NCI-H1436 (cell line): ENCODE data around the gene TMEM119.
"Not testable (repeated sequence)": the region's sequence is repeated elsewhere in the genome, so short reads cannot be mapped to it uniquely, and the experiment has no call there.

Experiments
- DNase-seq: peaks from one replicate; lab custom pipeline; 2025; lab: John Stamatoyannopoulos, UW

TMEM119 gene

DNA sequence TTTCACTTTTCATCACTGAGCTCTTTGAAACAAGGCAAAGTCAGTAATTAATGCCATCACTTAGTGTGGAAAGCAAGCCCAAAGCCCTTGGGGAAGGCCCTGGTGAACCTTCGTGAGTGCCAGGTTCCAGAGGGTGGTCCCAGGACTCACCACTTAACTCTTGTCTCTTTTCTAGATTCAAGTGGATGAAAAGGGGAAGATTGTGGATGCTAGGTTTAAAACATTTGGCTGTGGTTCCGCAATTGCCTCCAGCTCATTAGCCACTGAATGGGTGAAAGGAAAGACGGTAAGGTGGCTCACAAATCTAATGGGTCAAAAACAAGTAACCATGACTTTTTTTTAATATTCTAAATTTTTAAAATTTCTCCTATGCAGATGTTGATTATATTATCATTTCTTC, 32.7 kb downstream of the TMEM119 start:
- no peak for DNase-seq

DNA sequence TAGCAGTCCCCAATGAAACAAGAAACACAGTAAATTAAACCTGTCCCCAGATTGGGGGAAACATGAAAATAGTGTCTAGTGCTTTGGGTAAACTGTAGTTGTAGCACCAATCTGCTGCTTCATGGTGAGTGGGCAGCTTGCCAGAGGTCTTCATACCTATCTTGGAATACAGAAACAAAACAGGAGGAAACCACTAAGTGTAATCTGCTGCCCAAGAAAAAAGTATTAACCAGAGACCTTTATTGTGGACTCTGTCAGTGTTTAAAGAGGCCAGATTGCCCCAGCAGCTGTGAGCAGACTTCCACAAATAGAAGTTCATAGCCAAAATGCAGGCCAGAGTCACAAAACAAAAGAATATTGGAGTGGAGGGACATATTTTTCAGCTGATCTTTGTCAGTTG, 33.2 kb downstream of the TMEM119 start:
- DNase-seq = no peak

DNA sequence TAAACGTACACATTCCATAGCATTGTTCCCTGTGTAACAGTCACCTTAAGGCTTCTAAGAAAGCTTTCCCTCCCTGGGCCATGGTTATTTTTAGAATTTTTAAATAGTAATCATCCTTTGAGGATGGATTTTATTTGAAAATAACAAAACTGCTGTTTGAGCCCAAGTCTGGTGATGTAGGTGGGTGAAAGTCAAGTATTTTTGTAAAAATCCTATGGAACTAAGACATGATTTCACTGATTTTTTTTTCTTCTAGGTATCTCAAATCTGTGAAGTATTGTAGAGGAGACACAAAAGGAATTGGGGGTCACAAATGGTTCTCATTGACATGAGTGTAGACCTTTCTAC, 34.1 kb downstream of the TMEM119 start:
- DNase-seq = no peak

DNA sequence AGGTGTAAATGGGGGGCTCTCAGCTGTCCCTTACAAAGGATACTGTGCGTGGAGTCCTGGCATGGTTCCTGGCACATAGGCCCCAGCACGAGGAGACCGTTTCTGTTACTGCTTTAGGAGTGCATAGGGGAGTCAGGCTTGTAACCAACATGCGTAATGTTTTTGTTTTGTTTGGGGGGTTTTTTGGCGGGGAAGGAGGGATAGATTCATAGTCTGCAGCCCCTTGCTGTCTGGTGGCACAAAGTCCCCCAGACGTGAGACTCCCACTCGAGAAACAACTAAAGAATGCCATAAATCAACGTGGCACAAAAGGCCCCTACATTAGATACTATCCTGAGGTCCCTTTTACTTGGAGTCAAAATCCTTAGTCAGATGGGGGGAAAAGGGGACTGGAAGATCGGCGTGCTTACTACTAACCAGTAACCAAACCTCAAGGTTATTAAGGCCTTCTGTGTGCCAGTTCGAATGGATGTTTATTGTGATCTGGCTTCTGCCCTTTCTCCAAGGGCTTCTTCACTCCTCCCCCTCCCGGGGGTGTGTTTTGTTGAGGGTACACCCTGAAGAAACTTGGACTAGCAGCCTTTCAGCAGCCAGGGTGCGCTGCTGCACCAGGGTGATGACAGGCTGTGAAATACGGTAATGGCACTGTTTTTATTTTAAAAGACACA, 34.6 kb downstream of the TMEM119 start:
- DNase-seq = peak; percentile 79

DNA sequence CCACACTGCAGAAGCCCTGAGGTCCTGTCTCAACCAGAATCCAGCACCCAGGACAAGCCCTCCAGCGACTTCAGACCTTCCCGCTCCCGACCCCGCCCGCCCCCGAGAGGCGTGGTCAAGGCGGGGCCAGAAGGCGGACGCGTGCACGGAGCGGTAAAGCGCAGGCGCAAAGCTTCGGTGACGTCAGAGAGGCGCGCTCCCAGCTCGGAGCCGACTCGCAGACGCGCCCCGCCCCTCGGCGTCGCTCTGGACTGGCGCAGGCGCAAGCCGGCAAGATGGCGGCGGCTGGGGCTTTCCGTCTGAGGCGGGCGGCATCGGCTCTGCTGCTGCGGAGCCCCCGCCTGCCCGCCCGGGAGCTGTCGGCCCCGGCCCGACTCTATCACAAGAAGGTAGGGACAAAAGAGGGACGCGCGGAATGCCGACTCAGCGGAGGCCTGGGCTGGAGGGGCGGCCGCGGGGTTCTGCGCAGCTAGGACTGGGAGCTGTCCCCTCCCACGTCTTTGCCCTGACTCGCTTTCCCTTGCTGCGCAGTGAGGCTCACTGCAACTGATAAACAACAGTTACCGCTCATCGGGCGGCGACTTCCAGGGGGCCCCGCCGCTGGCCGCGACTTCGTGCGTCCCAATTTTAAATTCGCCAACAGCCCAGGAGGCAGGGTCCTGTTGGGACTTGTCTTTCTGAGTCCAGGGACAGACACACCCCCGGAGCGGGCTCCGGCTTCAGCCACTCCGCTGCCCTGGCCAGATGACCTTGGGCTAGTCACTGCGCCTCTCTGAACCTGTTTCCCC, 35.3 kb downstream of the TMEM119 start, which contains the start of gene ISCU:
TSS of gene ISCU (plus strand) at position 249 of the 788 bp plus-strand sequence. CDS start at position 276, 27 bp downstream.
- peak; percentile 94 for DNase-seq

DNA sequence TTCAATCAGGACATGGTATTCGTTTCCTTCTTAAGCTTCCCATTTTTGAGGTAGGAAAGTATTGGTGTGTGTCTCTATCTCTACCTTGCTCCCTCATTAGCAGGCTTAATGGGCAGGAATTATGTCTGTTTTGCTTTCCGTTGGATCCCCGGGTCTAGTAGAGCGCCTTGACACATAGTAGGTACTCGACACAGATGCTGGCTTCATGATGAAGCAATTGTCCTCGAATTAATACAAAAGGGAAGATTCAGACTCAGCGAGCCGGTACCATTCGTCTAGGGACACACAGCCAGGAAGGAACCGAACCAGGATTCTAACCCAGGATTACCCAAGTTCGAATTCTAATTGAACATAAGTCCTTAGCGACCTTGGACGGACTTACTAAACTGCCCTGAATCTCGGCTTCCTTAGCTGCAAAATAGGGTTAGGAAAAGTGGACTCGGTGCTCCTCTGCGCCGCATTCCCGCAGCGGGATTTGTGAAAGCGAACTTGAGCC, 36.0 kb downstream of the TMEM119 start:
- no peak for DNase-seq

DNA sequence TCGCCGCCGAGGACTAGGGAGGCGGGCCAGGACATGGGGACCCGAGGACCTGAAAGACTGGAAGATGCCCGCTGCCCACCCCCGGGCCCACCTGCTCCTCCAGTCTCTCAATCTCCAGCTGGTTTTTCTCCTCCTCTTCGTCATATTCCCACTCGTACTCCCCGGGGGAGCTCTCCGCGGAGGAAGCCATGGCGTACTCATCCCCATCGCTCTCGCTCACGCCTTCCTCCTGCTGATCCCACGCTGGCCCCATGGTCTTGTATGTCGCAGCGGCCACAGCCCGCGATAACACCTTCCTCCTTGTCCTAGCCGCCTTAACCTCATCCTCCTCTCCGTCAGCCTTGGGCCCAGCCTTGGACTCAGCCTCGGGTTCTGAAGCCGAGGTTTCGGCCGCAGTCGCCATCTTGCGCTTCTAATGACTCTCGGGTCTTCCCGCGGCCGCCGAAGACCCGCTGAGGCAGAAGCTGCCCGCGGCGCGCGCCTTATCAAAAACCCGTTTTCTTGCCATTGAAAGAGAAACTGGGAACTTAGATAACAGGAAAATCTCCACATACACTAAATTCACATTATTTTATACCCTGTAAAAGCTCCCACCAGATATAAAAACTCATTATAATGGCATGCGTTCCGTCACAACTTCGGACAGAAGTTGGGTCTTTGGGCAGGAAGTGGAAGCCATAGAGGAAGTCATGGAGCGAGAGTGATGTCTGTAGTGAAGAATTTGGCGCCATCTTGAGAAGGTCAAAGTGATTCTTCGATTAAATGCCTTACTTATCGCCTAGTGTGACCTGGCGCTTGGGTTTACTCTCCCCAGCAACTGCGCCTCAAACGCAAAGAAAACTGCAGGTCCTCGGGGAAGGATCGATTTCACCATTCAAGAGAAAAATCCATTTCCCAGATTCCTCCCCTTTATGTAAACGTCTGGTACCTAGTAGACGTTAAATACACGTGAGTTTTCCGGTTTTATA, 36.8 kb downstream of the TMEM119 start, which contains the start of gene SART3:
TSS of gene SART3 (minus strand) at position 422 of the 968 bp plus-strand sequence. CDS start at position 403, 19 bp downstream.
- peak; percentile 87 for DNase-seq

DNA sequence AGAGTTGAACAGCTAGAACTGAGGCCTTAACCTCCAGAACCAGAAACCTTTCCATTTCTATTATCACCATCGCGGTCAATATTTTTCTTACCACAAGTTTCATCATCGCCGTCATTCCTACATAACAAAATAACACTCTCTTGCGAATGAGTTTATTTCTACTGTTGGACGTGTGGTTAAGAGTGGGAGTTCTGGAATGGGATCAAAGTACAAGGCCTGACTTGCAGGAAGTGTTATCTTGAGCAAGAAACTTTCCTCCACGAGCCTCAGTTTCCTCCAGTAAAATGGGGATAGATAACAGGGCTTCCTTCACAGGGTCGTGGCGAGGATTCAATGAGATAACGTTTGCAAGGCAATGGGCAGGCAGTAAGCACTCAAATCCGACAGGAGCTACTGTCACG, 37.6 kb downstream of the TMEM119 start:
- DNase-seq = no peak

DNA sequence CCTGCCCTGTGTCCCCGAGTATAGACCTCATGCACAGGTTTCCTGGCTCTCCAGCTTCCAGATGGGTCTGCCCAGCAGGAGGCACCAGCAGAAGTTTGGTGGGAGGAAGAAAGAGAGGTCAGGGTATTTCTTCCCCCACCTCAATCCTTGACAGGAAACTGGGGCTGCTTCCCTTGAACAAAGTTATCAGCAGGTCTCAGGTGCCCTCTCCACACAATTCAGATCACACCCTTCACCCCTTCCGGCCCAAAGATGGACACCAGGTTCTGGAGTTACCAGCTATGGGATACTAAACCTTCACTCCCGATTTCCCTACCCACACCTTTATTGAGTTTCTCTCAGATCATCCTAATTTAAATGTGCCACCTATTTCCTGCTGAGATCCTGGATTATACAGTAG, 38.1 kb downstream of the TMEM119 start:
- no peak for DNase-seq

DNA sequence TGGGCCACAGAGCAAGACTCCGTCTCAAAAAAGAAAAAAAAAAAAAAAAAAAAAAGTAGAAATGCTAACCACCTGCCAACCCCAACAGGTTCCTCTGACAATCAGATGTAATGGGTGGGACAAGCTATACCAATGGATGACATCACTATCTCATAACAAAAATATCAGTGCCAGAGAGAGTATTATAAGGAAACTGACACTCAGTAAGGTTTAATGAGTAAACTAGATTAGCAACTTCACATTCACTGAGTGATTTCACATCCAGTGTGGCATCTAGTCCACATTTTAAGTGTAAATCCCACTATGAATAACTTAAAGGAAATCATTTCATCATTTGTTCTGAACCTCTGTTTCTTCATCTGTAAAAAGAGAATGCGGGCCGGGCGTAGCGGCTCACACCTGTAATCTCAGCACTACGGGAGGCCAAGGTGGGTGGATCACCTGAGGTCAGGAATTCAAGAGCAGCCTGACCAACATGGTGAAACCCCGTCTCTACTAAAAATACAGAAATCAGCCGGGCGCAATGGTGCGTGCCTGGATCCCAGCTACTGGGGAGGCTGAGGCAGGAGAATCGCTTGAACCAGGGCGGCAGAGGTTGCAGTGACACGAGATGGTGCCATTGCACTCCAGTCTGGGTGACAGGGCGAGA, 38.8 kb downstream of the TMEM119 start:
- no peak for DNase-seq

DNA sequence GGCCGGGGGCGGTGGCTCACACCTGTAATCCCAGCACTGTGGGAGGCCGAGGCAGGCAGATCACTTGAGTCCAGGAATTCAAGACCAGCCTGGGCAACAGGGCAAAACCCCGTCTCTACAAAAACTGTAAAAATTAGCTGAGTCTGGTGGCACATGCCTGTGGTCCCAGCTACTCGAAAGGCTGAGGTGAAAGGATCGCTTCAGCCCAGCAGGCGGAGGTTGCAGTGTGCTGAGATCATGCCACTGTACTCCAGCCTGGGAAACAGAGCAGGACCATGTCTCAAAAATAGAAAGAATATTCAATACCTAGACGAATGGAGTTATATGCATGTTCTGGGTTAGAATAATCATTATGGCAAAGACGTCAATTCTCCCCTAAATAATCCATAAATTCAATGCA, 42.5 kb downstream of the TMEM119 start:
- not testable (repeated sequence) for DNase-seq

DNA sequence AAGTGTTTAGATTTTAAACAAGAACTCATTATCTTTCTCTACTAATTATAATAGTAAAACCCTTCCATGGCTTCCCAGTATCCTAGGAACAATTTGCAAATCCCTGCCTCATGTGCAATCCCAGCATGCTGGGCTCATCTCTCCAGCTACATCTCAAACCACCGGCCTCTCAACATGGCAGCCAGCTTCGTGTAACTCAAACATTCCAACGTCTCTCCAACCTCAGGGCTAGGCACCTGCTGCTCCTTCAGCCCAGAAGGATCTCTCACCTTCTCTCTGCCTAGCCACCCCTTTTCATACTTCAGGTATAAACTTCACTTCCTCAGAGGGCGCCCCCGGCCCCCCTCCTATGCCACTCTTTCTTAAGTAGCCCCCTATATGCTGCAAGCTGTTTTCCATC, 44.1 kb downstream of the TMEM119 start:
- no peak for DNase-seq

DNA sequence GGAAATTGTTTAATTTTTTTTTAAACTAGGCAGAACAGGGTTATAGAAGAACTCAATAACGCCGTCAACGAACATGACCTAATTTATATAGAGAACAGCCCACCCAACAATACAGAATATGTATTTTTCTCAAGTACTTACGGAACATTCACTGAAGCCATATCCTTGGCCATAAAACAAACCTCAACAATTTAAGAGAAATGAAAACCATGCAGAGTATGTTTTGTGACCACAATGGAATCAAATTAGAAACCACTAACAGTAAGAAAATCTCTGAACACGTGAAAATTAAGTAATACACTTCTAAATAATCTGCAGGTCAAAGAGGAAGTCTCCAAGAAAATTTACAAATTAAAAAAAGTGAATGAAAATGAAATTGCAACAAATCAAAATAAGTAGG, 46.3 kb downstream of the TMEM119 start:
- no peak for DNase-seq

DNA sequence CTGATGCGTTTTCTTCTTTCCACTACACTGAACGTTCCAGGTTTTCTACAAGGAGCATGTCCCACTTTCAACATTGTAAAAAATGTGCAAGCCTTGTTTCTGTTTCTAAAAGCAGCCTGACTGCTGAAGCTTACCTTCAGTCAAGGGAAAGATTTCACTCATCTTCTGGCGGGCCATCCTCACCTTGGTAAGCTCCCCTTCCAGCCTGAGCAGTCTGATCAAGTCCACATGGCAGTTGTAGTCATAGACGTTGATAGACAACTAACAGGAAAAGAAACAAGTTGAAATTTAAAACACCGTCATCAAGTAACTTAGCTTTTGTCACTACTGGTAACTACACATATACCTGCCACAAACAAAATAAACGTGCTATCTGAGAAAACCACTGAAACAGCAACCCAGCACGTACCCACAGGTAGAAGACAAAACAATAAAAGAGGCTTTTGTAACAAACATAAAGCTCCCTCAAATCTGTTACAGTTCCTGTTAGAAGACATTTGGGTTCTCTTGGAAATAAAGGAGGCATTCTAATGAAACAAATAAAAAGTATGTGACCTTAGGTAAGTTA, 48.8 kb downstream of the TMEM119 start:
- DNase-seq = no peak

DNA sequence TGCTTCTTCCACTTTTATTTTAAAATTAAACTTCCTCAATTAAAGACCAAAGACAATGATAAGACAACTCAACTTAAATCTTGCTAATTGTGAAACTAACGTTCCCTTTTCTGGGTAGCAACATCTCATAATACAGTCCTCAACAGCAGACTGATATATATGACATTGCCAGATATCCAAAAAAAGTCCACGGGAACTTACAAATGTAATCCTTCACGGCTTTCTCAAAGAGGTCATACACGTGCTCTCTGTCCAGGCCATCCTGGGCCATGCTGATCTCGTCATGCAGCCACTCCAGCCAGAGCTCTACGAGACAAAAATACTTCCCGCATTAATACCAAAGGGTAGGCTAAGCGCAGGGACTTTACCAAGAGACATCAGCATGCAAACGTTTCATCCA, 50.2 kb downstream of the TMEM119 start:
- no peak for DNase-seq

DNA sequence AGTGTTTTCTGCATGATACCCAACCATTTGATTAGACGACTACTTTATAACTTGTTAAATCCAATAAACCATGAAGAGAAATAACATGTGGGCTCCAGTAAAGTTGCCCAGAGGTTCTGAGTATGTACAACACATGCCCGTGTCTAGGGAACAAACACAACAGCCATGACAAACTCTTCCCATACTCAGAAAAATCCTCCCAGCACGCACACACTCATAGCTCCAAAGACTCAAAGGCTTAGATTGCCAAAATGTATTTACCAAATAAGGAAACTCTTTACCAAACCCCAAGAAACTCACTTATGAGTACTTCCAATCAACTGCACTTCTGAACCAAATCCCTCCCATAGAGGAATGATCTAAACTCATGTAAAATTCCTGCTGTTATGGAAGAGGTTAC, 54.2 kb downstream of the TMEM119 start:
- DNase-seq = no peak

DNA sequence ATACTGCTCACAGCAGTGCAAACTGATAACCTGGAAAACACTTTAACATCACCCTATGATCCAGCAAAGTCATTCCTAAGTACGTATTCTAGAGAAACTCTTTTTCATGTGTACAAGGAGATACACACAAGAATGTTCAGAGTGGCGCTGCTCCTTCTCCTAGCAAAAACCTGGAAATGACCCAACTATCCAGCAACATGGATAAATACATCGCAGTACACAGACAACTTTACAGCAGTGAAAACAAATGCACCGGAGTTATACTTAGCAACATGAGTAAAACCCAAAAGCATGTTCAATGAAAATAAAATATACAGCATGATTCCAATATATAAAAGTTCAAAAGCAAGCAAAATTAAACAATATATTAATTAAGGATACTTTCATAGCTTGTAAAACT, 55.6 kb downstream of the TMEM119 start:
- DNase-seq = no peak
